ENCODE measurements around the gene WDR5B. TPM values are rescaled to one million over a fixed set of nuclear protein-coding genes. Genes with fewer than 3 reads are reported as not detected.

Gene WDR5B
- total and polyA plus RNA-seq, 2 of the 4 experiments (the other 2 are of a cell fraction), result 3.1 to 5.6 TPM

GRCh38 chr3:122464659-122465058 lies 48.8 kb upstream of the WDR5B start:
- Histone ChIP-seq H3K4me3 (ENCODE audit: insufficient read depth, low read depth, low read length) (no peak overlapping the region), H3K27me3 (ENCODE audit: control insufficient read depth, insufficient read depth, low read length) (no peaks in the 10 kb centered on the region), H3K79me1 (ENCODE audit: low read depth in 1 of 2, low read length in 2 of 2) (peaks cover 14 to 33% of the 10 kb centered on the region in 2 experiments), H3K9ac (ENCODE audit: low read depth, low read length) (no peak overlapping the region), H3K18ac (ENCODE audit: low read depth, low read length) (no peak overlapping the region), H3K4me1 (ENCODE audit: control insufficient read depth, insufficient read depth, low read length) (no peaks in the 10 kb centered on the region), H4K20me1 (ENCODE audit: insufficient read depth, low read length) (peaks cover 15% of the 10 kb centered on the region; the same call in 1 of the 2 replicates), H2BK20ac (ENCODE audit: low read depth, low read length) (no peak overlapping the region), H3K36me3 (ENCODE audit: control insufficient read depth, insufficient read depth, low read length) (peaks cover 9% of the 10 kb centered on the region), H3K56ac (ENCODE audit: extremely low read depth, insufficient read depth, low read length) (no peak overlapping the region), H3K4me2 (ENCODE audit: low read depth, low read length) (no peak overlapping the region), H3K9me3 (ENCODE audit: control insufficient read depth, insufficient read depth, low read length) (no peaks in the 10 kb centered on the region), H2AK5ac (ENCODE audit: low read depth, low read length) (no peak overlapping the region), H2BK15ac (ENCODE audit: low read depth, low read length) (no peak overlapping the region), H3K27ac (ENCODE audit: insufficient read depth, low read length) (no peak overlapping the region), H2AK9ac (replicated peaks; ENCODE audit: low read depth, low read length, poor library complexity) (no peak overlapping the region), H4K8ac (ENCODE audit: low read depth in 2 of 2, low read length in 2 of 2) (no peak overlapping the region), H3K23ac (ENCODE audit: low read depth, low read length) (no peak overlapping the region), H3K9me1 (ENCODE audit: insufficient read depth, low read length) (peaks cover 3% of the 10 kb centered on the region; the same call in 1 of the 2 replicates), H4K5ac (ENCODE audit: low read depth, low read length) (no peak overlapping the region), H3K4ac (ENCODE audit: low read depth, low read length) (no peak overlapping the region), H2BK120ac (ENCODE audit: low read depth, low read length) (no peak overlapping the region), H2AFZ (replicated peaks; ENCODE audit: low read length, poor library complexity) (no peak overlapping the region), H2BK5ac (ENCODE audit: low read depth, low read length, poor library complexity, severe bottlenecking) (no peak overlapping the region), H4K91ac (ENCODE audit: insufficient read depth, low read depth, low read length) (no peak overlapping the region), H3K14ac (replicated peaks; ENCODE audit: low read depth, low read length) (no peak overlapping the region)
- ChIA-PET CTCF (no interaction called here), POLR2A (ENCODE audit: unreplicated experiment) (no interaction called here)
- no CpG with 5 or more reads among the region's 1 CpG for WGBS, 2 experiments (ENCODE audit: extremely low coverage in 2 of 2, insufficient read length in 1 of 2)
- intact Hi-C loops (cut with micrococcal nuclease), result no loop called here
- no TSS peak for BruUV-seq (replicated peaks)
- ATAC-seq (ENCODE audit: low read depth) (no peak), DNase-seq (no peak)
- TF ChIP-seq SMC3 (IDR thresholded peaks at IDR 0.05; ENCODE audit: low read depth, low read length) (no peak), RCOR1 (IDR thresholded peaks at IDR 0.05; ENCODE audit: insufficient replicate concordance, low read length) (no peak), MXI1 (IDR thresholded peaks at IDR 0.05; ENCODE audit: borderline replicate concordance, low read depth, low read length) (no peak), RFX5 (IDR thresholded peaks at IDR 0.05; ENCODE audit: low read depth, low read length) (no peak)
- TF ChIP-seq, protein P1, sequence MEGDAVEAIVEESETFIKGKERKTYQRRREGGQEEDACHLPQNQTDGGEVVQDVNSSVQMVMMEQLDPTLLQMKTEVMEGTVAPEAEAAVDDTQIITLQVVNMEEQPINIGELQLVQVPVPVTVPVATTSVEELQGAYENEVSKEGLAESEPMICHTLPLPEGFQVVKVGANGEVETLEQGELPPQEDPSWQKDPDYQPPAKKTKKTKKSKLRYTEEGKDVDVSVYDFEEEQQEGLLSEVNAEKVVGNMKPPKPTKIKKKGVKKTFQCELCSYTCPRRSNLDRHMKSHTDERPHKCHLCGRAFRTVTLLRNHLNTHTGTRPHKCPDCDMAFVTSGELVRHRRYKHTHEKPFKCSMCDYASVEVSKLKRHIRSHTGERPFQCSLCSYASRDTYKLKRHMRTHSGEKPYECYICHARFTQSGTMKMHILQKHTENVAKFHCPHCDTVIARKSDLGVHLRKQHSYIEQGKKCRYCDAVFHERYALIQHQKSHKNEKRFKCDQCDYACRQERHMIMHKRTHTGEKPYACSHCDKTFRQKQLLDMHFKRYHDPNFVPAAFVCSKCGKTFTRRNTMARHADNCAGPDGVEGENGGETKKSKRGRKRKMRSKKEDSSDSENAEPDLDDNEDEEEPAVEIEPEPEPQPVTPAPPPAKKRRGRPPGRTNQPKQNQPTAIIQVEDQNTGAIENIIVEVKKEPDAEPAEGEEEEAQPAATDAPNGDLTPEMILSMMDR (conservative IDR thresholded peaks at IDR 0.05; ENCODE audit: low read depth, low read length), result no peak
- dilution Hi-C loops (cut with HindIII; ENCODE audit: low sequenced_read_pairs, unreplicated experiment), result no loop called here
- in situ Hi-C loops (cut with MboI; ENCODE audit: low sequenced_read_pairs), result no loop called here
